ENCODE results near the gene KIAA0825.

DNA sequence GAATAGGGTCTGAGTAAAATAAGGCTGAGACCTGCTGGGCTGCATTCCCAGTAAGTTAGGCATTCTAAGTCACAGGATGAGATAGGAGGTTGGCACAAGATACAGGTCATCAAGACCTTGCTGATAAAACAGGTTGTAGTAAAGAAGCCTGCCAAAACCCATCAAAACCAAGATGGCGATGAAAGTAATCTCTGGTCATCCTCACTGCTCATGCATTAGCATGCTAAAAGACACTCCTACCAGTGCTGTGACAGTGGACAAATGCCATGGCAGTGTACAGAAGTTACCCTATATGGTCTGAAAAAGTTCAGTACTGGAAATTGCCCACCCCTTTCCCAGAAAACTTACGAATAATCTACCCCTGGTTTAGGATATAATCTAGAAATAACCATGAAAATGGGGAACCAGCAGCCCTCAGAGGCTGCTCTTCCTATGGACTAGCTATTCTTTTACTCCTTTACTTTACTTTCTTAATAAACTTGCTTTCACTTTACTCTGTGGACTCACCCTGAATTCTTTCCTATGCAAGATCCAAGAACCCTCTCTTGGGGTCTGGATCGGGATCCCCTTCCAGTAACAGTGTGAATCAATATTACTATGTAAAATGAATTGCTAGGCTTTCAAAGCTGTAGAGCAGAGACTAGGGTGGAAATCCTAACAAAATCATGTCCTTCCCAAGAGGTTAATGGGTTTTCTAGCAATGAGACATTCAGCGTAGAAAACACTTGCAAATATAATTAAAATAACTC lies 257.8 kb downstream of the KIAA0825 start:
- TF ChIP-seq, protein P1, sequence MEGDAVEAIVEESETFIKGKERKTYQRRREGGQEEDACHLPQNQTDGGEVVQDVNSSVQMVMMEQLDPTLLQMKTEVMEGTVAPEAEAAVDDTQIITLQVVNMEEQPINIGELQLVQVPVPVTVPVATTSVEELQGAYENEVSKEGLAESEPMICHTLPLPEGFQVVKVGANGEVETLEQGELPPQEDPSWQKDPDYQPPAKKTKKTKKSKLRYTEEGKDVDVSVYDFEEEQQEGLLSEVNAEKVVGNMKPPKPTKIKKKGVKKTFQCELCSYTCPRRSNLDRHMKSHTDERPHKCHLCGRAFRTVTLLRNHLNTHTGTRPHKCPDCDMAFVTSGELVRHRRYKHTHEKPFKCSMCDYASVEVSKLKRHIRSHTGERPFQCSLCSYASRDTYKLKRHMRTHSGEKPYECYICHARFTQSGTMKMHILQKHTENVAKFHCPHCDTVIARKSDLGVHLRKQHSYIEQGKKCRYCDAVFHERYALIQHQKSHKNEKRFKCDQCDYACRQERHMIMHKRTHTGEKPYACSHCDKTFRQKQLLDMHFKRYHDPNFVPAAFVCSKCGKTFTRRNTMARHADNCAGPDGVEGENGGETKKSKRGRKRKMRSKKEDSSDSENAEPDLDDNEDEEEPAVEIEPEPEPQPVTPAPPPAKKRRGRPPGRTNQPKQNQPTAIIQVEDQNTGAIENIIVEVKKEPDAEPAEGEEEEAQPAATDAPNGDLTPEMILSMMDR (conservative IDR thresholded peaks at IDR 0.05; ENCODE audit: low read depth, low read length) = no peak
- no peak for TF ChIP-seq EZH2 (IDR thresholded peaks at IDR 0.05; ENCODE audit: low read length, unreplicated experiment)
- no peak for TF ChIP-seq EZH2phosphoT487 (IDR thresholded peaks at IDR 0.05; ENCODE audit: borderline replicate concordance, low read length)

All from PC-3 (cell line).